ENCODE data around the gene OSBPL2. TPM values are rescaled to one million over a fixed set of nuclear protein-coding genes. Genes with fewer than 3 reads are reported as not detected.

The OSBPL2 gene
- total RNA-seq, 3 donors from 2014 or later (not counting 1 experiment from before 2014, with no cell fraction given), result 77.9 to 112 (median 104) TPM

DNA sequence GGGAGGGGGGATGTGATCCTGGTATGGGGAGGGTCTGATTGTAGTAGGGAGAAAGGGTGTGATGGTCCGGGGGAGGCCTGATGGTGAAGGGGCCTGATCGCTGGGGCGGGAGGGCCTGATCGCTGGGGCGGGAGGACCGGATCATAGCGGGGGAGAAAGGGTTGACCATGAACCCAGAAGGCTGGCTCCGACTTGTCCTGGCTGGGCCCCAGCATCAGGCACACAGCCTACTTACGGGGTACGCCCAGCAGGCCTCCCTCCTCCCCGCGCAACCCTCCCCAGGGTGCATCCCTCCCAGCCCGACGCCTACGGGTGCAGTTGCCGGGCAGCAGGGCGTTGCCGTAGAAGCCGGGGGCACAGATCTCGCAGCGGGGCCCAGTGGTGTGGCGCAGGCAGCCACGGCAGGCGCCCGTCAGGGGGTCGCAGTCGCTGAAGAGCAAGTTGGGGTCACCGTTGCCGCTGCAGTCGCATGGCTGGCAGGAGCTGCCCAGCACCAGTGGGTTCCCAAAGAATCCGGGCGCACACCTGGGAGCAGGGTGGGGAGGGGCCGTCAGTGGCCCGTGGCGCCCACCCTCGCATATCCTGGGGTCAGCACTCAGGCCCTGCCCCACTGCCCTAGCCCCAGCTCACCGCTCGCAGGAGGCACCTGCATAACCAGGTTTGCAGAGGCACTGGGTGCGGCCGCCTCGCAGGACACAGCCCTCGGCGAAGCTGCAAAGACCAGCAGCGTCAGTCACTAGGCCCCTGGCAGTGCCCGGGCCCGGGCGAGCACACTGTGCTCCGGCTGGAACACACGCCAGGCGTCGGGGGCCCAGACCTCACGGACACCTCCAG is 85.0 kb downstream of the OSBPL2 start:
- H3K4me3 ChIP-seq (ENCODE audit: low read length), result no peak overlapping the region
- 94% methylated on average over 52 of the region's 52 CpGs for WGBS (ENCODE audit: insufficient coverage)
- Mint-ChIP-seq H3K4me1 (peaks cover 0 to 6% of the 10 kb centered on the region in 2 donors), H3K36me3 (no peaks in the 10 kb centered on the region), H3K27ac (no peak overlapping the region), H3K9me3 (no peaks in the 10 kb centered on the region), H3K4me3 (no peak overlapping the region), H3K27me3 (ENCODE audit: low read depth in 2 of 2) (no peaks in the 10 kb centered on the region)
- DNase-seq (no peak), ATAC-seq (no peak)
- H3K27ac ChIP-seq (ENCODE audit: low read length), result no peak overlapping the region
- TF ChIP-seq, protein P1, sequence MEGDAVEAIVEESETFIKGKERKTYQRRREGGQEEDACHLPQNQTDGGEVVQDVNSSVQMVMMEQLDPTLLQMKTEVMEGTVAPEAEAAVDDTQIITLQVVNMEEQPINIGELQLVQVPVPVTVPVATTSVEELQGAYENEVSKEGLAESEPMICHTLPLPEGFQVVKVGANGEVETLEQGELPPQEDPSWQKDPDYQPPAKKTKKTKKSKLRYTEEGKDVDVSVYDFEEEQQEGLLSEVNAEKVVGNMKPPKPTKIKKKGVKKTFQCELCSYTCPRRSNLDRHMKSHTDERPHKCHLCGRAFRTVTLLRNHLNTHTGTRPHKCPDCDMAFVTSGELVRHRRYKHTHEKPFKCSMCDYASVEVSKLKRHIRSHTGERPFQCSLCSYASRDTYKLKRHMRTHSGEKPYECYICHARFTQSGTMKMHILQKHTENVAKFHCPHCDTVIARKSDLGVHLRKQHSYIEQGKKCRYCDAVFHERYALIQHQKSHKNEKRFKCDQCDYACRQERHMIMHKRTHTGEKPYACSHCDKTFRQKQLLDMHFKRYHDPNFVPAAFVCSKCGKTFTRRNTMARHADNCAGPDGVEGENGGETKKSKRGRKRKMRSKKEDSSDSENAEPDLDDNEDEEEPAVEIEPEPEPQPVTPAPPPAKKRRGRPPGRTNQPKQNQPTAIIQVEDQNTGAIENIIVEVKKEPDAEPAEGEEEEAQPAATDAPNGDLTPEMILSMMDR (IDR thresholded peaks at IDR 0.05), result no peak
- no peaks in the 10 kb centered on the region for H3K4me1 ChIP-seq (ENCODE audit: control insufficient read depth, insufficient read depth, low read length)
- H3K9me3 ChIP-seq (ENCODE audit: control insufficient read depth, insufficient read depth, low read length), result no peaks in the 10 kb centered on the region
- no peaks in the 10 kb centered on the region for H3K27me3 ChIP-seq (ENCODE audit: control insufficient read depth, insufficient read depth, low read length)
- no peaks in the 10 kb centered on the region for H3K36me3 ChIP-seq (ENCODE audit: control insufficient read depth, insufficient read depth, low read length)
- intact Hi-C loops (cut with micrococcal nuclease), result no loop called here

DNA sequence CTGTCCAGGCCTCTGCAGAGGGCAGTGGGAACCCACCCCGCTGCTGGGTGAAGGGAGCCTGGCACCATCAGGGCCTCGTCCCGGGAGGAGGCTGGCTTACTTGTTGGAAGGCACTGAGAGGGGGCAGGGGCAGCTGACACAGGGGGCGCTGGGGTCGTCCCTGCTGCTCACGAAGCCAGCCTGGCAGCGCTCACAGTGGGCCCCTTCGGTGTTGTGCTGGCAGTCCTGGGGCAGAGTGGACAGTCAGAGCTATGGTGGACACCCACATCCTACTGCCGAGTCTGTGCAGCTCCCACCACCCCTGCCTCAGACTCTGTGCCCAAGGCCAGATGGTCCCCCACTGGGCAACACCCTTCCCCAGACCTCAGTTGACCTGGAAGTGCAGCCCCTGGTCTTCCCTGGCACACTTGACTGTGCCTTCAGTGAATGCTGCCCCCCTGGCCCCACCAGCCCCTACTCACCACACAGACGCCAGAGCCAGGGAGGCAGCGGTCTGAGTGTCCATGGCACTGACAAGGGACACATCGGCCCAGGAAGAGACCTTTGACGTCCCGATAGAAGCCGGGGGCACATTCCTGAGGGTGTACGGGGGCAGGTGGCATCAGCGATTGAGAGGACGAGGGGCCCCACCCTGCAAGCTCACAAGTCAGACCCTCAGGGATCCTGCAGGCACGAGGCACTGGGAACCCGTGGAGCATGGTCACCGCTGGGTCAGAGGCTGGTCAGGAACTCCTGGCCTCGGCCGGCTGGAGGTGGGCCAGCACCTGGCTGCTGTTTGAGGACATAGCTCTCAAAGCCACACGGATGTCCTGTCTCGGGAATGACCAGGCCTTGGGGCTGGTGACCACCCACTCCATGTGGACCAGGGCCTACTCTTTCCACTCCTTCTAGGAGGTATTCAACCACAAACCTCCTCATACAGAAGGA is 85.9 kb downstream of the OSBPL2 start:
- intact Hi-C loops (cut with micrococcal nuclease), result no loop called here
- DNase-seq, result no peak
- ATAC-seq, result no peak
- no peaks in the 10 kb centered on the region for H3K36me3 ChIP-seq (ENCODE audit: control insufficient read depth, insufficient read depth, low read length)
- Mint-ChIP-seq H3K4me1 (peaks cover 0 to 6% of the 10 kb centered on the region in 2 donors), H3K36me3 (no peaks in the 10 kb centered on the region), H3K4me3 (no peak overlapping the region), H3K27me3 (ENCODE audit: low read depth in 2 of 2) (no peaks in the 10 kb centered on the region), H3K27ac (no peak overlapping the region), H3K9me3 (no peaks in the 10 kb centered on the region)
- H3K27ac ChIP-seq (ENCODE audit: low read length), result no peak overlapping the region
- H3K27me3 ChIP-seq (ENCODE audit: control insufficient read depth, insufficient read depth, low read length), result no peaks in the 10 kb centered on the region
- 90% methylated on average over 25 of the region's 25 CpGs for WGBS (ENCODE audit: insufficient coverage)
- H3K4me3 ChIP-seq (ENCODE audit: low read length), result no peak overlapping the region
- no peaks in the 10 kb centered on the region for H3K9me3 ChIP-seq (ENCODE audit: control insufficient read depth, insufficient read depth, low read length)
- TF ChIP-seq, protein P1 (IDR thresholded peaks at IDR 0.05), result no peak
- H3K4me1 ChIP-seq (ENCODE audit: control insufficient read depth, insufficient read depth, low read length), result no peaks in the 10 kb centered on the region

DNA sequence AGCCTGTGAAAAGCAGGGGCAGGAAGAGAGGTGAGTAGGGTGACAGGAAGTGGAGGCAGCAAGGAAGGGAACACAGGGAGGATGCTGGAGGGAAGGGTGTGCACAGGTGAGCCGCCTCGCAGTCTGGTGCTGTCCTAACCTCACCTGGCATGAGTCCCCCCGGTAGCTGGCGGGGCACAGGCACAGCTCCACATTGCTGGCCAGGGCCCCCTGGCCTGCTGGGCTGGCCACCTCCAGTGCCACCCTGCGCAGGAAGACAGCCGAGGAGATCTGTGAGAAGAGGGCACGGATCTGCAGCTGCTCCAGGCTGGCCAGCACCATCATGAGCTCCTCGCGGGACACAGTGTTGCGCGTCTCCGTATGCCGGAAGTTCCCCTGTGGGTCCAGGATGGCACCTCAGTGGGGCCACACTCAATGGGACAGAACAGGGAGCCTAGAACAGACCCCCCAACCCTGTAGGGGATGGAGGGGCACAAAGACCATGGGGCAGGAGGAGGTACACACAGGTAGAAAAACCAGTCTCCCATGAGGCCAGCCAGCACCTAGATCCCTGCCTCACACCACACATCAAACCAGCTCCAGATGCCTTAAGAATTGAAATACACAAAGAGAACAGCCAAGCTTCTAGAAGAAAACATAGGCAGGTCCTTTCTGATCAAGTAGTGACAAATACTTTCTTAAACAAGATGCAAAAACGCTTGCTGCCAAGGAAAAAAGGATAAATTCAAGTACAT is 87.0 kb downstream of the OSBPL2 start:
- H3K9me3 ChIP-seq (ENCODE audit: control insufficient read depth, insufficient read depth, low read length), result no peaks in the 10 kb centered on the region
- Mint-ChIP-seq H3K36me3 (no peaks in the 10 kb centered on the region), H3K9me3 (no peaks in the 10 kb centered on the region), H3K4me1 (peaks cover 0 to 6% of the 10 kb centered on the region in 2 donors), H3K4me3 (no peak overlapping the region), H3K27me3 (ENCODE audit: low read depth in 2 of 2) (no peaks in the 10 kb centered on the region), H3K27ac (no peak overlapping the region)
- TF ChIP-seq, protein P1 (IDR thresholded peaks at IDR 0.05), result no peak
- H3K36me3 ChIP-seq (ENCODE audit: control insufficient read depth, insufficient read depth, low read length), result no peaks in the 10 kb centered on the region
- H3K27me3 ChIP-seq (ENCODE audit: control insufficient read depth, insufficient read depth, low read length), result no peaks in the 10 kb centered on the region
- no peak overlapping the region for H3K4me3 ChIP-seq (ENCODE audit: low read length)
- ATAC-seq, result no peak
- no peak for DNase-seq
- intact Hi-C loops (cut with micrococcal nuclease), result no loop called here
- no peaks in the 10 kb centered on the region for H3K4me1 ChIP-seq (ENCODE audit: control insufficient read depth, insufficient read depth, low read length)
- 88% methylated on average over 14 of the region's 14 CpGs for WGBS (ENCODE audit: insufficient coverage)
- H3K27ac ChIP-seq (ENCODE audit: low read length), result no peak overlapping the region
